GM13976 (cell line): ENCODE measurements around the gene LCLAT1.

Source experiments
- DNase-seq: peaks from one replicate; pipeline ENCODE4 v3.0.0; 2012; ENCODE audit warnings: low spot score
- CTCF ChIP-seq: IDR thresholded peaks from 2 replicates; pipeline ENCODE4 v1.5.1; 2012; ENCODE audit warnings: borderline replicate concordance, mild to moderate bottlenecking; ENCODE audit not compliant: insufficient read depth; ENCODE audit errors: extremely low read depth, missing control alignments, control extremely low read depth
- in situ Hi-C: fragments of 300-500 bp; cut with MboI; formaldehyde crosslinking; loops from one replicate; pipeline ENCODE4 v1.12.0; 2022; ENCODE audit warnings: low sequenced_read_pairs, mixed read lengths, inconsistent platforms; ENCODE audit not compliant: unreplicated experiment

The LCLAT1 gene

GRCh38 chr2:30434708-30435107 lies 12.3 kb upstream of the LCLAT1 start:
- TF ChIP-seq CTCF = no peak
- in situ Hi-C loops = no loop called here
- DNase-seq = no peak

GRCh38 chr2:30436859-30437435 lies 10.1 kb upstream of the LCLAT1 start:
- in situ Hi-C loops = no loop called here
- no peak for TF ChIP-seq CTCF
- no peak for DNase-seq

DNA sequence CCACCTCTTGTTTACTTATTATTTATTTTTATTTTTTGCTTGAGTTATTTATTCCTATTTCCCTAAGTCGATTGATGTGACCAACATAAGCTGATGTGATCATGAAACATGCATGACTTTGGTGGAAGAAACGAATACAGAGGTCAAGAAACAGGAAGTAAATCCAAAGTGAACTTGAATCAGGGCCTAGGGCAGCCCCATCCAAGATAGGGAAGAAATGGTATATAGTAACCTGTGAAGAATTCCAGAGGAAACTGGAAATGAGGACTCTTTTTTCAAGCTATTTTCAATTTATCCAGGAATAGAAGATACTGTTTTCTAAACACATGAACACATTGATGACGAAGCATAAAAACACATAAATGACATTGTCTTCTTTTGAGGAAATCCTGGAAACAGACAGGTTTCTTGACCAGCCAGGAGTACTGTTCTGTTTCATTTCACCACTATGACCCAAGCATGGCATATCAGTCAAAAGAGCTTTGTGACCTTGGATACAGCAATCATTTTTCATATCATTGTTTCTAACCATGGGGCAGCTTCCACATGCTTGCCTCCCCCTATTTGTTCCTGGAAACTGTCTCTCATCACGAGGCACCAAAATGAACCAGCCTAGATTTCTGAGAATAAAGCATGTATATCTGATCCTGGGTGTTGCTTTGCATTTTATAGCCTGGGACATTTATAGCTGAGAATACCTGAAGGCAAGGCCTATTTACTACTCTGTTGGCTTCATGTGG lies 9.1 kb upstream of the LCLAT1 start:
- no peak for DNase-seq
- in situ Hi-C loops = no loop called here

GRCh38 chr2:30439296-30439695 lies 7.8 kb upstream of the LCLAT1 start:
- DNase-seq = no peak
- in situ Hi-C loops = no loop called here
- no peak for TF ChIP-seq CTCF

More for the DNA sequence above, 9.1 kb upstream of the LCLAT1 start:
- TF ChIP-seq CTCF = no peak

DNA sequence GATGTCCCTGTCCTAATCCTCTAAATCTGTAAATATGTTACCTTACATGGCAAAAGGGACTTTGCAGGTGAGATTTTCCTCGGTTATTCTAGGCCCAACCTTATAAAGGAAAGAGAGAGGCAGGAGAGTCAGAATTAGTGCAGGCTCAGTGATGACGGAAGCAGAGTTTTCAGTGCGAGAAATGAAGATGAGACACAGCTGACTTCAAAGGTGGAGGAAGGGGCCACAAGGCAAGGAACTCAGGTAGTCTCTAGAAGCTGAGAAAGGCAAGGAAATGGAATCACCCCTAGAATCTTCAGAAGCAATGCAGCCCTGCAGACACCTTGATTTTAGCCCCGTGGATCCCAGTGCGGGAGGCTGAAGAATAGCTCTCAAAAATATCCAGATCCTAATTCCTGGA lies 7.2 kb upstream of the LCLAT1 start:
- in situ Hi-C loops = no loop called here
- TF ChIP-seq CTCF = no peak
- no peak for DNase-seq

- DNase-seq = no peak
- TF ChIP-seq CTCF = no peak
- in situ Hi-C loops = no loop called here
Measured at GRCh38 chr2:30441023-30441422, 6.0 kb upstream of the LCLAT1 start.
